NCI-H146 treated with DMSO at 0.1 percent for 48 hours (cell line): ENCODE measurements around the gene GPR119.
"Not testable (repeated sequence)": the region's sequence is repeated elsewhere in the genome, so short reads cannot be mapped to it uniquely, and the experiment has no call there.

ENCODE experiments used
- DNase-seq: peaks from one replicate; lab custom pipeline; 2025; ENCODE audit not compliant: unreplicated experiment; lab: John Stamatoyannopoulos, UW

The GPR119 gene

DNA sequence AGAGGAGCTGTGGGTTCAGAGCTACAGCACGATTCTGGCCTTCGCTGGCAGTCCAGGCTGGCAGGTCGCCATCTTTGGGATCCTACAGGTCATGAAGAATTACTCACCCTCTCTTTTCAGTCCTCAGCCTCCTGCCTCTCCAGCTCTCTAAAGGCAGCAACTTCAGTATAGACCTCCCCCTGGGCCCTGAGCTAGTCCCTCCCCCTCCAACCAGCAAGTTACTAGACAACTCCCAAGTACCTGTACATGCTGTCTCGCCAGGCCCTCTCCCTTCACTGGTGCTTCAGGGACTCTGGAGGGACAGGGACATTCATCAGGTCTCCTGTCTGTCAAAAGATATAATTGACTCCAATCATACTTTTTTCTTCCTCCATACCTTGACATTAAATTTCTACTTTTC lies at the start of gene GPR119:
Gene GPR119, minus strand, starts transcription at position 155 of the 400 bp plus-strand sequence. CDS start 227 bp downstream, outside the sequence.
- DNase-seq, result no peak

DNA sequence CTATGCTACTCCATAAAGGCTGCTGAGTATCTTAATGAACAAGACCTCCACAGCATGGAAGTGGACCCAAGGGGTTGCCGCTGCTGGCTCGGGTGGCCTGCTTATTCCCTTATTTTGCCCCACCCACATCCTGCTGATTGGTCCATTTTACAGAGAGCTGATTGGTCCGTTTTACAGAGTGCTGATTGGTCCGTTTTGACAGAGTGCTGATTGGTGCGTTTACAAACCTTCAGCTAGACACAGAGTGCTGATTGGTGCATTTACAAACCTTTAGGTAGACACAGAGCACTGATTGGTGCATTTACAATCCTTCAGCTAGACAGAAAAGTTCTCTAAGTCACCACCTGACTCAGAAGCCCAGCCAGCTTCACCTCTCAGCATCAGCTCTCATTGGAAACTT lies 43.8 kb upstream of the GPR119 start:
- DNase-seq, result not testable (repeated sequence)

- DNase-seq, result no peak
Observed at GRCh38 chrX:130426531-130426930, 41.1 kb upstream of the GPR119 start.

DNA sequence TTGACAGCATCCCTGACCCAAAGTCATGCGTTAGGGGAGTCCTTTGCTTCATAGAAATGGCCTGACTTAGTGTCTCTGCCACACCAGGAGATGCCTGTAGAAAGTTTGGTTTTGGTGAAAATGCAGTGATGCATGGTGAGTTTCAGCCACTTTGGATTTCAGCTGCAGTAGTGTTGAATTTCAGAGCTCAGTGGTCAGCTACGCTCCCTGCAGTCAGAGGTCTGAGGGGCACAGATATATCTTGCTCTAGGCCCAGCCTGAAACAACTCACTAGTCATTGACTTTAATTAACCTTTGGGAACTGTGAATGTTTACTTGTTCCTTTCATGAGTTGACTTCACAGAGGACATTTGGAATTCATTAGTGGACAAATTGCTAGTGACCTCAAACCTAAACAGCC lies 33.8 kb upstream of the GPR119 start:
- peak; percentile 3 for DNase-seq

- DNase-seq, result no peak
Observed at GRCh38 chrX:130418740-130419139, 33.3 kb upstream of the GPR119 start.

DNA sequence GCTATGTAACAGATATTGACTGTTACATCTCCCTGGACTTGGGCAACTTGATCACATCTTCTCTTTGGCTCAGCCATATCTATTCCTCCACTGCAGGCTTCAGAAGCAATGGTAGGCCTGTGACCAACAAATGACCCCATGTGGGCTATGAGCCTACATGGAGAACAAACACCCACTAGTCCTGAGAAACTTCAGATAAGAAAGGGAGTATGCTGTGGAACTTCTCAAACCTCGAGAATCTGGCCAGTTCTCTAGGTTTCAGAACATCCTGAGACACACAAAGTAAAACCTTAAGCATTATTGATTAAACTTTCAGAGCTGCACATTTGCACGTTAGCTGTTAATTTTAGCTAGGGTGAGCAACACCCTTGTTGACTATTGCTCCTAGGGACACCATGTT lies 32.6 kb upstream of the GPR119 start:
- DNase-seq, result no peak

DNA sequence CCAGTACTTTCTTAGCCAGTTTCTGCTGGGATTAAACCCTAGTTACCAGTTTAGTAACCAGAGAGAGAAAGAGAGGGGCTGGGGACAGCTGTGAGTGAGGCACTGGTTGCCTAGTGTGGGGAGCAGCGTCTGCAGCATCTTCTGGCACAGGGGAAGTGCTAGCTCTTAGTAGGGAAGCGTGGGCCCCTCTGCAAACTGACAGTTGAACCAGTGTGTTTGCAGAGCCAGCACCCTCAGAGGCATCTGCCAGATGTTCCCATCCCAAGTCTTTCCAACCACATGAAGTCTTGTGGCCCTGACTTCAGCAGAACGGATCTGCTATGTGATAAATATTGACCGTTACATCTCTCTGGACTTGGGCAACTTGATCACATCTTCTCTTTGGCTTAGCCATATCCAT lies 31.3 kb upstream of the GPR119 start:
- no peak for DNase-seq

DNA sequence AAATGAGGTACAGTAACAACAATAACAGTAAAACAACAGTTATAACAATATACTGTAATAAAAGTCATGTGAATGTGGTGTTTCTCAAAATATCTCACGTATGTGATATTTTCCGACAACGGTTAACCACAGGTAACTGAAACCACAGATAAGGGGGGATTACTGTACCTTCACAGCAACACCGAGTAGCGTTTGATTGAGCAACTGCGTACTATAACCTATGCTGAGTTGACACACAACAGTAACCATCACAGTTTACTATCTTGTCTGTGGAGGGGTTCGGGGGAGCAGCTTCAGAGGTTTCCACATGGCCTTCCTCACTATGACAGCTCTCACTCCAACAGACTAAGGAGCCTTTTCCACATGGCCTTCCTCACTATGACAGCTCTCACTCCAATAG lies 29.7 kb upstream of the GPR119 start:
- no peak for DNase-seq

GRCh38 chrX:130414800-130415199 lies 29.3 kb upstream of the GPR119 start:
- DNase-seq, result no peak

GRCh38 chrX:130413415-130413814 lies 27.9 kb upstream of the GPR119 start:
- DNase-seq, result no peak

- no peak for DNase-seq
Observed at GRCh38 chrX:130402208-130402684, 16.8 kb upstream of the GPR119 start.

GRCh38 chrX:130401415-130402207 lies 16.1 kb upstream of the GPR119 start, which contains the start of gene RBMX2:
TSS of gene RBMX2 (plus strand) at chrX:130401987. CDS start at chrX:130402033, 46 bp downstream.
- peak; percentile 65 for DNase-seq

GRCh38 chrX:130395341-130395740 lies 9.9 kb upstream of the GPR119 start:
- no peak for DNase-seq

DNA sequence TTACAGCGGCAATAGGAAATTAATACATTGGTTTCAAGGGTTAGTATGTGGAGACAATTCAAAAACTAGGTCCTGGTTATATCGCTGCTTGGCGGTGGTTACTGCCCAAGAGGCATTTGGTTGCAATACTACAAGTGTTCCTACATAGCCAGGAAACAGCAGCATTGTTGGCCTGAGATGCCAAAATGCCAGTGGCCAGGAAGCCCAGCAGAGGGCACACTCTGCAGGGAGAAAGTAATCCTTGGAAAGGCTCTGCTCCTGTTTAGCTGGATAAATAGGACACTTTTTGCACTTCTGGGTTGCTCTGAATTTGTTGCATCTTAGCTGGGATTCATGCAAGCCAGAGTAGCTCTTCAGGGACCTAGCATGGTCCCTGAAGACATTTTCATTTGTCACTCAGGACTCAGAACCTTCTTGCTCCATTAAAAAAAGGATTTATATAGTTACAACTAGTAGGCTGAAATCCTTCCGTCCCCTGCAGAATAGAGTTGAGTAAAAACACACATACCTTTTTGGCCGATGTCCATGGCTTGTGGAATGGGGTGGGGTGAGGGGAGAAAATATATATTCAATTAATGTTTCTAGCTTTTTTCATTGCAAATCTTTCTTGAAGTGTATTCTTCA lies 8.1 kb upstream of the GPR119 start:
- peak; percentile 4 for DNase-seq

DNA sequence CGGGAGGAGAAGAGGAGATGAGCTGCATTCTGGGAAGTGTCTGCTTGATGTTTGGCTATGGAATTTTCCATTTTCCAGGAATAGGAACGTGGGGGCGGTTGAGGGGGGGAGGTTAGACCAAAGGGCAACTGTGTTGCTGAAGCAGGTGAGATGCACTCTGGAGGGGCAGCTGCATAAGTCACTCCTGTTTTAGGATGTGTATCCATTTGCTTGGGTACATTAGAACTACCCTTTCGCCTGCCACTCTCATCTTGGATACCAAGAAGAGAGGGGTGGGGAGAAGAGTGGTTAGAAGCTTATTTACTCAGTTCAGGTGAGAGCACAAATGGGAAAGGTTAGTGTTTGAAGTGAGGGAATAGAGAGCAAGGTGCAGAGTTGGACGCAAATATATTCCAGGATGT lies 934 bp upstream of the GPR119 start:
- no peak for DNase-seq

GRCh38 chrX:130378024-130378669 lies 7.3 kb downstream of the GPR119 start:
- no peak for DNase-seq

DNA sequence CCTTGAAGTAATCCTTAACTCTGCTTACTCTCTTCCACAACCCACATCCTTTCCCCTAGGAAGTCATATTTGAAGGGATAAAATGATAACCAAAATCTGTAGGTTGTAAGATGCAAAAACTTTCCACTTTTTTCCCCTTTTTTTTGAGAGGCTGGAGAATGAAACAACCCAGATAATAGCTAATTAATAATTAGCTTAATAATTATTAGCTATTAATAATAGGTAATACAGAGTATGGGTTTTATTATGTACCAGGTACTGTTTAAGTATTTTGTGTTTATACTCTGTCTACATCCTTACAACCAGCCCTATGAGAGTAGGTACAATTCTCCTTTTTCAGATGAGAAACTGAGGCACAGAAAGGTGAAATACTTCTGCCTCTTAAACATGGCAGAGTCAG lies 9.4 kb downstream of the GPR119 start:
- DNase-seq, result no peak

DNA sequence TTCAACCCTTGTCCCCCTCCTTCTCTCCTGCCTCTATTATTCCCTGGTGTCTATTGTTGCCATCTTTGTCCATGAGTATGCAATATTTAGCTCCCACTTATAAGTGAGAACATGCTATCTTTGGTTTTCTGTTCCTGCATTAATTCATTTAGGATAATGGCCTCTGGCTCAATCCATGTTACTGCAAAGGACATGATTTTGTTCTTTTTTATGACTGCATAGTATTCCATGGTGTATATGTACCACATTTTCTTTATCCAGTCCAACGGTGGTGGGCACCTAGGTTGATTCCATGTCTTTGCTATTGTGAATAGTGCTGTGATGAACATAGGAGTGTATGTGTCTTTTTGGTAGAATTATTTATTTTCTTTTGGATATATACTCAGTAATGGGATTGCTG lies 33.4 kb downstream of the GPR119 start:
- DNase-seq, result not testable (repeated sequence)

- DNase-seq, result no peak
Observed at GRCh38 chrX:130351567-130351966, 33.9 kb downstream of the GPR119 start.

- DNase-seq, result no peak
Observed at GRCh38 chrX:130347321-130347720, 38.2 kb downstream of the GPR119 start.

- no peak for DNase-seq
Observed at GRCh38 chrX:130343411-130343810, 42.1 kb downstream of the GPR119 start.

GRCh38 chrX:130340271-130340670 lies 45.2 kb downstream of the GPR119 start:
- no peak for DNase-seq
